GM21367 (cell line): ENCODE measurements around the gene MAD2L1BP.
"Not testable (repeated sequence)": the region's sequence is repeated elsewhere in the genome, so short reads cannot be mapped to it uniquely, and the experiment has no call there.

ENCODE experiments used
- ATAC-seq: cut with Tn5 transposase; IDR thresholded peaks from one replicate; pipeline ENCODE4 v1.9.1; 2021; ENCODE audit not compliant: unreplicated experiment

MAD2L1BP gene

GRCh38 chr6:43635387-43636307, at the start of gene MAD2L1BP:
MAD2L1BP (plus strand) TSS chr6:43635840; CDS start chr6:43635876, 36 bp downstream.
- peak; percentile 68 for ATAC-seq

DNA sequence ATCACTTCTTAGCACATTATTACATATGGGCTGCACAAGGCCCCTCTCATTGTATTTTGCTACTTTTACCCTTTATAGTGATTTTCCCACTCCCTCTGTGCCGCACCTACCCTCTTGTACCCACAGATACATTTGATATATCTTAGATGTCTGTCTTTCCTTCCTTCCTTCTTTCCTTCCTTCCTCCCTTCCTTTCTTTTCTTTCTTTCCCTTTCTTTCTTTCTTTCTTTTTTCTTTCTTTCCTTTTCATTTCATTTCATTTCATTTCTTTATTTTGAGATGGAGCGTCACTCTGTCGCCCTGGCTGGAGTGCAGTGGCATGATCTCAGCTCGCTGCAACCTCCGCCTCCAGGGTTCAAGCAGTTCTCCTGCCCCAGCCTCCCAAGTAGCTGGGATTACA, 47.4 kb upstream of the MAD2L1BP start:
- no peak for ATAC-seq

DNA sequence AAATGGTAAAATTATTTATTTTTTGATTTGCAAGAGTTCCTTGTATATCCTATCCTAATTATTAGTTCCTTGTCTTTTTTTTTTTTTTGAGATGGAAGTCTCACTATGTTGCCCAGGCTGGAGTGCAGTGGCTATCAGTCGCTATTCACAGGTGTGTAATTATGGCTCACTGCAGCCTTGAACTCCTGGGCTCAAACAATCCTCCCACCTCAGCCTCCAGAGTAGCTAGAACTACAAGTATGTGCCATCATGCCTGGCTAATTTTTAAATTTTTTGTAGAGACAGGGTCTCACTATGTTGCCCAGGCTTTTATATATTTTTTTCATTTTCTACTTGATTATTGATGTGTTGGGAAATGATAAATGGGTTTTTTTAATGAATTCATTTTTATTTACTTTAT, 46.1 kb upstream of the MAD2L1BP start:
- not testable (repeated sequence) for ATAC-seq

GRCh38 chr6:43593938-43594337, 41.7 kb upstream of the MAD2L1BP start:
- ATAC-seq, result no peak

DNA sequence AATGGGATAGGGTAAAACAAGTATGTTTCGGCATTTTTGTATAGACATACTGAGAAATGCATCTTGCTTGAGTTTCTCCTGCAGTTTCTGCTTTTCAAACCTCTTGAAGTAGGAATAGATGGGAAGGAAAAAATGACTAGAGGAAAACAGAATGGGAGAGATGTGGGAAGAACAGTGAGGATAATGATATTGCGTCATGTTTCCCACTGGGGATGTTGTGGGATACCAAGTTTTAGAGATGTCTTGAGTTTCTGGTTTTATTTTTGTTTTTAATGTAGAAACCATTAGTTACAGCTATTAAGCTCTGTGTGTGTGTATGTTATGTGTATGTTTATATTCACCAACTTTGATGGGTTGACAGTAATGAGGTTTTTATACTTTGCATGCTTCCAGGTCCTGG, 35.0 kb upstream of the MAD2L1BP start:
- ATAC-seq, result no peak

DNA sequence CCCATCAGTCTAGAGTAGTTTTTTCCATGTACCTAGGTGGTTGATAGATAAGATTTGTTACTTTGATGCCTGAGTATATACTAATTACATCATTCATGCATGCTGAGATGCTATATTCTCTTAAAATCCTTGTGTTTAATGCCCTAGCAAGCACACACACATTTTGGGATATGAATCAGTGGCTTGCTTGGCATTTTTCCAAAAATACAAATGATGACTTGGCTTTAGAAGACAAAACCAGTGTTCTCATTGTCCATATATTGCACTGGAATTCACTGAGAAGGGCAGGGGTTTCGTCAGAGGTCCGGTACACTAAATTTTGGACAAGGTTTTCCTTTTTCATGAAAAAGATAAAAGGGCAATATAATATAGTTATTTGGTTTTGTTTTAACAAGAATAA, 31.5 kb upstream of the MAD2L1BP start:
- ATAC-seq, result no peak

DNA sequence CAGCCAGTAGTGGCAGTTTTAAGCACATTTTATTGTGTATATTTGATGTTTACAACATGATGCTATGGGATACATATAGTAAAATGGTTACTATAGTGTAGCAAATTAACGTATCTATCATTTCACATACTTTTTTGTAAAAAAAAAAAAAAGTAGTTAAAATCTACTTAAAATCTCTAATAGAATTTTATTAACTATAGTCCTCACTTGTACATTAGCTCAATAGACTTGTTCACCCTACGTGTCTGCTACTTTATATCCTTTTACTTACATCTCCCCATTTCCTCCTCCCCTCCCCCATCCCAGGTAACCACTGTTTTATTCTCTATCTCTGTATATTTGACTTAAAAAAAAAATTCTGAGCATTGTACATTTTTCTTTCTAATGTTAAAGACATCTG, 29.6 kb upstream of the MAD2L1BP start:
- no peak for ATAC-seq

- no peak for ATAC-seq
Observed at GRCh38 chr6:43608310-43608763, 27.3 kb upstream of the MAD2L1BP start.

DNA sequence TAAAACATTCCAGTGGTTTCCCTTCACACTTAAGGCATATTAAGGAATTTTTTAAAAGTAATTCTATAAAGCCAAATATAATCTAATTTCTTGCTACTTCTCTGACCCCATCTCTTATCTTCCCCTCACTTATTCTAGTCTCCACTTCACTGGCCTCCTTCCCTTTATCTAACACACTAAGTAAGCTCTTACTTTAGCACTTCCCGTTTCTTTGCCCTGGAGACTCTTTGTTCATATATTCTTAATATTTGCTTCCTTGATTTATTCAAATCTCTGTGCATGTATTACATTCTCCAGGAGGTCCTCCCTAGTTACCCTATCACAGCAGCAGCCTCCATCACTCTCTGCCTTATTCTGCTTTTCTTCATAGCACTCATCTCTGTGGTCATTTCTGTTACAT, 26.8 kb upstream of the MAD2L1BP start:
- ATAC-seq, result no peak

- ATAC-seq, result no peak
Observed at GRCh38 chr6:43609402-43609801, 26.2 kb upstream of the MAD2L1BP start.

GRCh38 chr6:43610431-43610830, 25.2 kb upstream of the MAD2L1BP start:
- no peak for ATAC-seq

- no peak for ATAC-seq
Observed at GRCh38 chr6:43613721-43614395, 21.8 kb upstream of the MAD2L1BP start.

- no peak for ATAC-seq
Observed at GRCh38 chr6:43614396-43614730, 21.3 kb upstream of the MAD2L1BP start.

GRCh38 chr6:43616725-43617472, 18.7 kb upstream of the MAD2L1BP start:
- ATAC-seq, result no peak

DNA sequence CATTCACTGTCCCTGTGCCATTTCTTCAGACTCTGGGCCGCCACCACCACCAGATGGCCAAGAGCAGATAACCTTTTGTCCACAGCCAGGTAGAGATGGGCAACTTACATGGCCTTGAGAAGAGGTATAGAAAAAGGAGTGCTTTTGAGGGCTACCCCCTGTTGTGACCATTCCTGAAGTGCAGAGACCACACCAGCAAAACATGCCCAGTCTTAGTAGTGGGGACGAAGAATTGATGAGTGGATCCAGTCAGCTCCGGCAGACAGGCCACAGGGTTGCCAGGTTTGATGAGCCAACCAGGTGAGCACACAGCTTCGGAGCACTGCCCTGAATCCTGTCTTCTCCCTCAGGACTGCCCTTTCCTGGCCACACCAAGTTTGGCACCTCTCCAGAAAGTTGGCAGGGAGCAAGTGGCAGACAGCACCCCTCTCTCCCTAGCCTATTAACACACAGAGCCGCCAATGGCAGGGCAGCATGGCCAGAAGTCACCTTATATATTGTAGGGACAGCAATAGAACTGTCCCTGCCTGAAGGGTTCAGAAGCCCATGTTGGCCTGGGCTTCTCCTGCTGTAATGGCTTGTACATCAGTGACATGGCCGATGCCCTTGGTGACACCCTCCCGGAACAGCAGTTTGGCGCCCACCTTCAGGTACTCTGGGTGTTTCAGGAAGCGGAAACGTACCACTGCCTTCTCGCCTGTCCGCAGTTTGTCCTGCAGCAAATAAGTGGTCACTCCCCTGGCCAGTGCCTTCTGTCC, 14.4 kb upstream of the MAD2L1BP start:
- ATAC-seq, result no peak

DNA sequence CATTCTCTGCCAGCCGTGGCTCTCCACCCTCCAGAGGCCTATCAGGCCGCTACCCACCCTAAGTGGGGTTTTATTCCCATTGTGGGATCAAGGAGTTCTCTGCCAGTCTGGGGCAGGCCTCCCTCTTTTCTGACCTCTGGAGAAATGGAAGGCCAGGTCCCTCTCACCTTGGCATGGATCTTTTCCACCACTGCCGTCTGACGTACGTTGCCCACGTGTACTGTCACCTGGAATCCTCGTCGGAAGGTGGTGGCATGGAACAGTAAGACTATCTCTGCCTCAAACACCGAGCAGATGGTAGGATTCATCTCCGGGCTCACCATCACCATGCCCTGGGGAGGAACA, 13.8 kb upstream of the MAD2L1BP start:
- no peak for ATAC-seq

- ATAC-seq, result no peak
Observed at GRCh38 chr6:43622541-43622940, 13.1 kb upstream of the MAD2L1BP start.

GRCh38 chr6:43623880-43624785, 11.5 kb upstream of the MAD2L1BP start:
- ATAC-seq, result no peak

DNA sequence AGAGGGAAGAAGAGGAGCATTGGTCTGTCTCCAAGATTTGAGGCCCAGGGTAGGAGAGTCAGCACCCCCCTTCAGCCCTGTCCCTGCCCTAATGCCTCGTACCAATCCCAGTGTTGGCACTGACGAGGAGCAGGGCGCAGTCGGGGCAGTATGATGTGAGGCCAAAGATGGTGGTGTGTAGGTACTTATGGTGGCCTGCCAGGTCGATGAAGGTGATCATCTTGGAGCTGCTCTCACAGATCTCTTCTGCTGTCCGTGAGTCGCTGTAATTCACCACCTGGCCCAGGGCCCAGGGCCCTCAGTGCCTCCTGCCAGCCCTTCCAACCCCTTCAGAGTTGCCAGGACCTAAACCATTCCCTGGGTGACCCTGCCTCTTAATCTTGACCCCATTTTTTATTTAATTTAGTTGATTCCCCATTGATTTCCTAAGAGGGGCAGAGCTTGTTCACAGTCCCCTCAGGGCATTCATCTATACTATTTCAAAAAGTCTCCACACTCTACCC, 10.8 kb upstream of the MAD2L1BP start:
- ATAC-seq, result no peak
